Breast epithelium (tissue), 4 donors: ENCODE data around the gene GSTP1. TPM values are rescaled to one million over a fixed set of nuclear protein-coding genes. Genes with fewer than 3 reads are reported as not detected.

Experiments used
- DNase-seq, 2 donors: peaks; one replicate each; pipeline ENCODE4 v3.0.0-alpha.2; 2019; ENCODE audit warnings: low spot score in 2 of 2
- H3K27ac ChIP-seq, 2 donors: fragments of 200-600 bp; sonication (generic) in 1 of 2; one replicate each; pipeline ENCODE4 v1.5.1; 2016 to 2019; ENCODE audit warnings: mild to moderate bottlenecking in 1 of 2
- H3K27me3 ChIP-seq, 2 donors: fragments of 200-600 bp; sonication (generic) in 1 of 2; one replicate each; pipeline versions ENCODE4 v1.5.1 to v1.6.0; 2017 to 2019; ENCODE audit warnings: control low read depth in 1 of 2, mild to moderate bottlenecking in 1 of 2
- H3K36me3 ChIP-seq: fragments of 200-600 bp; one replicate; pipeline ENCODE4 v1.5.1; 2019
- H3K4me1 ChIP-seq, 2 donors: fragments of 200-600 bp; sonication (generic); one replicate each; pipeline ENCODE4 v1.5.1; 2016 to 2019; ENCODE audit warnings: control low read depth in 1 of 2
- H3K4me3 ChIP-seq, 3 donors: fragments of 200-600 bp; sonication (generic); 1 replicate in 2 of 3; 2 replicates in 1 of 3; pipeline ENCODE4 v1.5.1; 2016 to 2019; ENCODE audit warnings: mild to moderate bottlenecking in 3 of 3, moderate library complexity in 2 of 3
- H3K9me3 ChIP-seq, 2 donors: fragments of 200-600 bp; sonication (generic) in 1 of 2; one replicate each; pipeline ENCODE4 v1.5.1; 2016 to 2019; ENCODE audit warnings: control low read depth in 1 of 2
- POLR2A ChIP-seq: fragments of 450-650 bp; IDR thresholded peaks from one replicate; pipeline ENCODE4 v1.6.1; 2016; ENCODE audit warnings: antibody characterized with exemption, mild to moderate bottlenecking, moderate library complexity
- POLR2AphosphoS5 ChIP-seq, 3 donors: sonication (generic); formaldehyde crosslinking; IDR thresholded peaks; one replicate each; pipeline ENCODE4 v1.6.1; 2017; ENCODE audit warnings: antibody characterized with exemption in 3 of 3
- intact Hi-C: fragments of 100-400 bp; cut with DNase I; formaldehyde crosslinking; loops from one replicate; pipeline ENCODE4 v1.15.1; 2023; ENCODE audit warnings: low total_unique reads
- total RNA-seq, 3 donors: library from RNA; depleted of rRNA; stranded (reverse); fragments of >200 nt; gene quantifications; one replicate each; pipeline ENCODE4 v1.1.0, GENCODE V29; 2016
- TF ChIP-seq, protein P1 (sequence below), 3 donors: fragments of 450-650 bp; IDR thresholded peaks; one replicate each; pipeline ENCODE4 v1.5.1; 2016 to 2017; ENCODE audit warnings: antibody characterized with exemption in 3 of 3, mild to moderate bottlenecking in 3 of 3, moderate library complexity in 3 of 3

GSTP1 gene
- total RNA-seq, 3 donors from 2014 or later: 552 to 1,029 (median 1,013) TPM

- Histone ChIP-seq H3K27ac (peak overlapping the region; percentile 93 to 99), H3K9me3 (no peaks in the 10 kb centered on the region), H3K4me3 (no peak overlapping the region), H3K27me3 (no peaks in the 10 kb centered on the region), H3K36me3 (no peaks in the 10 kb centered on the region), H3K4me1 (no peaks in the 10 kb centered on the region)
- TF ChIP-seq POLR2A (no peak), POLR2AphosphoS5 (IDR thresholded peaks at IDR 0.05) (no peak)
- TF ChIP-seq, protein P1, sequence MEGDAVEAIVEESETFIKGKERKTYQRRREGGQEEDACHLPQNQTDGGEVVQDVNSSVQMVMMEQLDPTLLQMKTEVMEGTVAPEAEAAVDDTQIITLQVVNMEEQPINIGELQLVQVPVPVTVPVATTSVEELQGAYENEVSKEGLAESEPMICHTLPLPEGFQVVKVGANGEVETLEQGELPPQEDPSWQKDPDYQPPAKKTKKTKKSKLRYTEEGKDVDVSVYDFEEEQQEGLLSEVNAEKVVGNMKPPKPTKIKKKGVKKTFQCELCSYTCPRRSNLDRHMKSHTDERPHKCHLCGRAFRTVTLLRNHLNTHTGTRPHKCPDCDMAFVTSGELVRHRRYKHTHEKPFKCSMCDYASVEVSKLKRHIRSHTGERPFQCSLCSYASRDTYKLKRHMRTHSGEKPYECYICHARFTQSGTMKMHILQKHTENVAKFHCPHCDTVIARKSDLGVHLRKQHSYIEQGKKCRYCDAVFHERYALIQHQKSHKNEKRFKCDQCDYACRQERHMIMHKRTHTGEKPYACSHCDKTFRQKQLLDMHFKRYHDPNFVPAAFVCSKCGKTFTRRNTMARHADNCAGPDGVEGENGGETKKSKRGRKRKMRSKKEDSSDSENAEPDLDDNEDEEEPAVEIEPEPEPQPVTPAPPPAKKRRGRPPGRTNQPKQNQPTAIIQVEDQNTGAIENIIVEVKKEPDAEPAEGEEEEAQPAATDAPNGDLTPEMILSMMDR (IDR thresholded peaks at IDR 0.05): no peak
- intact Hi-C loops: no loop called here
- DNase-seq: no peak
Measured at GRCh38 chr11:67631411-67631810, 47.8 kb downstream of the GSTP1 start.

GRCh38 chr11:67631853-67632174 lies 48.2 kb downstream of the GSTP1 start:
- Histone ChIP-seq H3K9me3 (no peaks in the 10 kb centered on the region), H3K36me3 (no peaks in the 10 kb centered on the region), H3K4me1 (no peaks in the 10 kb centered on the region), H3K27ac (no peak overlapping the region), H3K27me3 (no peaks in the 10 kb centered on the region), H3K4me3 (no peak overlapping the region)
- TF ChIP-seq, protein P1 (IDR thresholded peaks at IDR 0.05): no peak
- TF ChIP-seq POLR2A: no peak
- no peak for TF ChIP-seq POLR2AphosphoS5 (IDR thresholded peaks at IDR 0.05)
- intact Hi-C loops: no loop called here
- DNase-seq: no peak

- intact Hi-C loops: no loop called here
- H3K9me3 ChIP-seq: no peaks in the 10 kb centered on the region
- no peak overlapping the region for H3K27ac ChIP-seq
- peak in 1 of 2 donors; percentile 55 for DNase-seq
- H3K4me1 ChIP-seq: no peaks in the 10 kb centered on the region
- H3K36me3 ChIP-seq: no peaks in the 10 kb centered on the region
- H3K27me3 ChIP-seq: no peaks in the 10 kb centered on the region
- H3K4me3 ChIP-seq: no peak overlapping the region
- no peak for TF ChIP-seq POLR2AphosphoS5 (IDR thresholded peaks at IDR 0.05)
- TF ChIP-seq POLR2A: no peak
- TF ChIP-seq, protein P1 (IDR thresholded peaks at IDR 0.05): no peak
Measured at GRCh38 chr11:67632175-67632981, 48.8 kb downstream of the GSTP1 start.

- no peak overlapping the region for H3K27ac ChIP-seq
- no peaks in the 10 kb centered on the region for H3K9me3 ChIP-seq
- TF ChIP-seq, protein P1 (IDR thresholded peaks at IDR 0.05): no peak
- TF ChIP-seq POLR2AphosphoS5 (IDR thresholded peaks at IDR 0.05) (no peak), POLR2A (no peak)
- peak in 1 of 2 donors; percentile 48 for DNase-seq
- intact Hi-C loops: no loop called here
- no peaks in the 10 kb centered on the region for H3K36me3 ChIP-seq
- no peaks in the 10 kb centered on the region for H3K4me1 ChIP-seq
- H3K4me3 ChIP-seq: no peak overlapping the region
- H3K27me3 ChIP-seq: no peaks in the 10 kb centered on the region
Measured at GRCh38 chr11:67632982-67633755, 49.6 kb downstream of the GSTP1 start.
